Loucy (cell line): ENCODE measurements around the gene C5orf47.
A peak's percentile ranks its signal among the peaks of the same experiment; 100 is the strongest.

ENCODE experiments used
- CTCF ChIP-seq: fragments of 200-600 bp; sonication (generic); conservative IDR thresholded peaks from 2 replicates; pipeline ENCODE4 v1.5.1; 2014; ENCODE audit warnings: mild to moderate bottlenecking, antibody characterized with exemption, low read length
- EZH2phosphoT487 ChIP-seq: fragments of 200-600 bp; IDR thresholded peaks from 2 replicates; pipeline ENCODE4 v1.6.1; 2018; ENCODE audit warnings: antibody characterized with exemption, mild to moderate bottlenecking, moderate library complexity, borderline replicate concordance

- peak; percentile 22; the same call in 1 of the 2 replicates for TF ChIP-seq CTCF
- TF ChIP-seq EZH2phosphoT487: no peak
Measured at GRCh38 chr5:173970878-173971650, 17.9 kb upstream of the C5orf47 start.
